Activated T-cell treated with anti-CD3 and anti-CD28 coated beads, Interleukin-2, amount 50 U/mL, for 4 hours (primary cell): Measurements from ENCODE around the gene CCR9. TPM values are rescaled to one million over a fixed set of nuclear protein-coding genes. Genes with fewer than 3 reads are reported as not detected.

Experiments used
- ATAC-seq, 2 donors: fragments of 200-7000 bp; cut with Tn5 transposase; one replicate each; pipeline ENCODE4 v1.10.0; 2021
- DNase-seq: peaks from one replicate; pipeline ENCODE4 v3.0.0-alpha.2; 2020
- H3K27me3 Mint-ChIP-seq: one replicate; pipeline ENCODE4 v1.8.0; 2021; ENCODE audit warnings: low read depth, mixed read lengths
- H3K36me3 Mint-ChIP-seq: one replicate; pipeline ENCODE4 v1.8.0; 2022; ENCODE audit warnings: mixed read lengths; ENCODE audit not compliant: insufficient read depth
- H3K4me1 Mint-ChIP-seq: one replicate; pipeline ENCODE4 v1.8.0; 2021; ENCODE audit warnings: low read depth, mixed read lengths
- H3K4me3 Mint-ChIP-seq: one replicate; pipeline ENCODE4 v1.8.0; 2021; ENCODE audit warnings: mild to moderate bottlenecking, moderate library complexity, mixed read lengths
- H3K9me3 Mint-ChIP-seq: one replicate; pipeline ENCODE4 v1.8.0; 2021; ENCODE audit warnings: mixed read lengths
- total RNA-seq, 3 donors: library from RNA; stranded (reverse); gene quantifications; one replicate each; pipeline ENCODE4 v1.2.1, GENCODE V29; 2021

The CCR9 gene
- total RNA-seq, 3 donors from 2014 or later: not detected

DNA sequence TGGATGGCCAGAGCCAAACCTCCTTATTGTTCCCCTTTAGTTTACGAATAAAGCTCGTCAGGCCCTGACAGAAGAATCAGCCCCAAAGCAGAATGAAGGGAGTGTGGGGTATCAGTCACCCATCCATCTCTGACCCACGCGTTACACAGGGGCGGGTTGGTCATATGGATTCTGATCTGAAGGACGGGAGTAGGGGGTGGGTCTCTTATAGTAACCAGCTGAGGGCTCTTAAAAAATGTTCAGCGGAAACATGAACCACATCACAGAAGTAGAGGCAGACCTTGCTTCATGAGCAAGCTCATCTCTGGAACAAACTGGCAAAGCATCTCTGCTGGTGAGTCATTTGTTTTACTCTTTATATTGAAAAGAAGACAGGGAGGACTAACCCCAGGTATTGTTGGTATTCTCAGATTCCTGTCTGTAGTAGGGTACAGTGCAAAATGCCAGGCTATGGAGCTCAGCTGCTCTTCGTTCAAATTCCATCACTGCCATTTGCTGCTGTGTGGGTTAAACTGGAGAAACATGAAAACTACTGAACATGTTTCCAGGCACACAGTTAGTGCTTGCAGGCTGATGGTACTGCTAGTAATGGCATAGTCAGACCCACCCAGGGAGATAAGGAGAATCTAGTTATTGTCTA is 57.0 kb downstream of the CCR9 start, which contains the start of gene CXCR6:
Gene CXCR6, plus strand, starts transcription at position 258 of the 640 bp plus-strand sequence. CDS start 3,018 bp downstream, outside the sequence.
- ATAC-seq (peak; percentile 85), DNase-seq (peak; percentile 37)
- Mint-ChIP-seq H3K27me3 (no peaks in the 10 kb centered on the region), H3K36me3 (peaks cover 27% of the 10 kb centered on the region), H3K4me3 (peak within 1 kb of the TSS; percentile 57), H3K4me1 (peaks cover 73% of the 10 kb centered on the region), H3K9me3 (no peaks in the 10 kb centered on the region)

DNA sequence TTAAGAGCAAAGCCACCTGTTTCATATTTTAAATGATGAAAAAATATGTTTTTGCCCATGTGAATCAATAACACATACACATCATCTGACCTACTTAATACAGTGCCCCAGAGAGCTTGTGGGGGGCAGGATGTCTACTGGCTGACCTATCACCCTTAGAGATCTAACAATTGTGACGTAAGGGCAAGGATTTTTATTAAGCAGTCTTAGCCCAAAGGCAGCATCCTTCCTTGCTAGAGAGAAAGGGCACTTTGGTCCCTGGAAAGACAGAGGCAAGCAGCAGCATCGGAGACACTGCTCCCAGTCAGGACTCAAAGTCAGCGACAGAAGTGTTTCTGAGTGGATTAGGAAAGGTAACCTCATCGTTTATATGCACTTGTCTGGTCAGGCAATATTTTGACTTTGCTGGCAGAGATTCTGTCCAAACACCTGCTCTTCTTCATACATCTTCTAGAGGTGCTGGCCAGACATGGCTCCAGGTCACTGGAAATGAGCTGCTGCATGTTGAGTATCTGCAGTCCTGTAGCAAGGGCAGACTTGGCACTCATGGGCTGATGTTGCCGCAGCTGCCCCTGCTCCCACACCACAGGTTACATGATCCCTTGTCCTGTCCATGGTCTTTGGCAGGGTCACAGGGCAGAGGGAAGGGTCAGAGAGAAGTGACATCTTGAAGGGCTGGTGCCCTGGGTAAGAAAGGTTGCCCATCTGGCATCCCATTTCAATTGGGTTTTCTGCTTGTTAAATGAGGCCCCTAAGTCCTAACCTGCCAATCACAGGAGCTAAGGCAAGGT is 58.7 kb downstream of the CCR9 start:
- H3K27me3 Mint-ChIP-seq: no peaks in the 10 kb centered on the region
- peak overlapping the region; percentile 35 for H3K4me3 Mint-ChIP-seq
- H3K9me3 Mint-ChIP-seq: no peaks in the 10 kb centered on the region
- DNase-seq: no peak
- peaks cover 38% of the 10 kb centered on the region for H3K36me3 Mint-ChIP-seq
- ATAC-seq: no peak
- peaks cover 71% of the 10 kb centered on the region for H3K4me1 Mint-ChIP-seq

DNA sequence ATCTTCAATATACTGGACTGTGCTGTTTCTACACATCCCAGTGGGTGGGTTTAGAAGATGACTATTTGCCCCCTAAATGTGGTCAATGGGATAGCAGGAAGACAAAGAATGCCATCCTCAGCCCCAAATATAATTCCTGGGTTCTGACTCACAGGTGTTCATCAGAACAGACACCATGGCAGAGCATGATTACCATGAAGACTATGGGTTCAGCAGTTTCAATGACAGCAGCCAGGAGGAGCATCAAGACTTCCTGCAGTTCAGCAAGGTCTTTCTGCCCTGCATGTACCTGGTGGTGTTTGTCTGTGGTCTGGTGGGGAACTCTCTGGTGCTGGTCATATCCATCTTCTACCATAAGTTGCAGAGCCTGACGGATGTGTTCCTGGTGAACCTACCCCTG is 60.0 kb downstream of the CCR9 start:
- peaks cover 78% of the 10 kb centered on the region for H3K4me1 Mint-ChIP-seq
- H3K27me3 Mint-ChIP-seq: no peaks in the 10 kb centered on the region
- peaks cover 39% of the 10 kb centered on the region for H3K36me3 Mint-ChIP-seq
- ATAC-seq (no peak), DNase-seq (no peak)
- H3K4me3 Mint-ChIP-seq: no peak overlapping the region
- no peaks in the 10 kb centered on the region for H3K9me3 Mint-ChIP-seq

DNA sequence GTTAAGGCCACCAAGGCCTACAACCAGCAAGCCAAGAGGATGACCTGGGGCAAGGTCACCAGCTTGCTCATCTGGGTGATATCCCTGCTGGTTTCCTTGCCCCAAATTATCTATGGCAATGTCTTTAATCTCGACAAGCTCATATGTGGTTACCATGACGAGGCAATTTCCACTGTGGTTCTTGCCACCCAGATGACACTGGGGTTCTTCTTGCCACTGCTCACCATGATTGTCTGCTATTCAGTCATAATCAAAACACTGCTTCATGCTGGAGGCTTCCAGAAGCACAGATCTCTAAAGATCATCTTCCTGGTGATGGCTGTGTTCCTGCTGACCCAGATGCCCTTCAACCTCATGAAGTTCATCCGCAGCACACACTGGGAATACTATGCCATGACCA is 60.5 kb downstream of the CCR9 start:
- peaks cover 43% of the 10 kb centered on the region for H3K36me3 Mint-ChIP-seq
- no peak overlapping the region for H3K4me3 Mint-ChIP-seq
- no peaks in the 10 kb centered on the region for H3K9me3 Mint-ChIP-seq
- DNase-seq (no peak), ATAC-seq (no peak)
- no peaks in the 10 kb centered on the region for H3K27me3 Mint-ChIP-seq
- peaks cover 82% of the 10 kb centered on the region for H3K4me1 Mint-ChIP-seq

DNA sequence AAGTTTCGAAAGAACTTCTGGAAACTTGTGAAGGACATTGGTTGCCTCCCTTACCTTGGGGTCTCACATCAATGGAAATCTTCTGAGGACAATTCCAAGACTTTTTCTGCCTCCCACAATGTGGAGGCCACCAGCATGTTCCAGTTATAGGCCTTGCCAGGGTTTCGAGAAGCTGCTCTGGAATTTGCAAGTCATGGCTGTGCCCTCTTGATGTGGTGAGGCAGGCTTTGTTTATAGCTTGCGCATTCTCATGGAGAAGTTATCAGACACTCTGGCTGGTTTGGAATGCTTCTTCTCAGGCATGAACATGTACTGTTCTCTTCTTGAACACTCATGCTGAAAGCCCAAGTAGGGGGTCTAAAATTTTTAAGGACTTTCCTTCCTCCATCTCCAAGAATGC is 61.0 kb downstream of the CCR9 start:
- Mint-ChIP-seq H3K36me3 (peaks cover 48% of the 10 kb centered on the region), H3K4me3 (no peak overlapping the region), H3K27me3 (no peaks in the 10 kb centered on the region), H3K9me3 (no peaks in the 10 kb centered on the region), H3K4me1 (peaks cover 80% of the 10 kb centered on the region)
- ATAC-seq (no peak), DNase-seq (no peak)

DNA sequence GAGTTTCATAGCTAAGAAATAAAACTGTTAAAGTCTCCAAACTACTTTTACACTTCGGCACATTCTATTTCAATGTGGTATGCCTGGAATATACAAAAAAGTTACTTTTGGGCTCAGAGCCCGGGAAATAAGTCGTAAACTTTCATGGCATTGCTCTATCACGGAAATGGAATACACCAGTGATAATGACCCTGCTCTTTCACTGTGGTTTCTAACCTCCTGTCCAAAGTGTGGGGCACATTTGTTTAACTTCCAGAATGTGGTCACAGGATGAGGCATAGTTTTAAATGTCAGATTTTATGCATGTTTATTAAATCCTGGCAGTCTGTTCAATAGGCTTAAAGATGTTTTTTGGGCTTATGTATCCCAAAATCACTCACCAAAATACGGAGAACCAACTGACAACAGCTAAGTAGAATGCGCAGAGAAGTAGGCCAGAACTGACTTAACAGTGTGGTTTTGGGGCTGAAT is 62.0 kb downstream of the CCR9 start:
- Mint-ChIP-seq H3K4me3 (no peak overlapping the region), H3K9me3 (no peaks in the 10 kb centered on the region), H3K36me3 (peaks cover 56% of the 10 kb centered on the region), H3K27me3 (no peaks in the 10 kb centered on the region), H3K4me1 (peaks cover 74% of the 10 kb centered on the region)
- ATAC-seq (no peak), DNase-seq (no peak)

DNA sequence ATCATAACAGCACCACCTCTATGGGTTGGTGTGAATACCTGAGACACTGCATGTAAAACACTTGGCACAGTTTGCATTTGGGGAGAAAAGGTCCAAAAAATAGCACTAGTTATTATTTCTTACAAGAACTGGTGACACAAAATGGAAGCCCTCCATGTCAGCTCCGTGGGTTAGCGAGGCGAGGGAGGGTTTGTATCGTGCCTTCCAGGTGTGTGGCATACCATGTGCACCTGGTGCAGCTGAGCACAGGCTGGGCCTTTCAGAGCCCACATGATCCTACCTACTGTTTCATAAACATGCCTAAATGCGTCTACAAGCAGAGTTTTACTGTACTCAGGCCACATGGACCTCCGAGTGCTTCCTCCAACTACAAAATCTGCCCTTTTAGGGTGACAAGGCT is 62.5 kb downstream of the CCR9 start:
- peaks cover 60% of the 10 kb centered on the region for H3K36me3 Mint-ChIP-seq
- H3K27me3 Mint-ChIP-seq: no peaks in the 10 kb centered on the region
- DNase-seq (no peak), ATAC-seq (no peak)
- H3K4me1 Mint-ChIP-seq: peaks cover 69% of the 10 kb centered on the region
- H3K9me3 Mint-ChIP-seq: no peaks in the 10 kb centered on the region
- H3K4me3 Mint-ChIP-seq: no peak overlapping the region

DNA sequence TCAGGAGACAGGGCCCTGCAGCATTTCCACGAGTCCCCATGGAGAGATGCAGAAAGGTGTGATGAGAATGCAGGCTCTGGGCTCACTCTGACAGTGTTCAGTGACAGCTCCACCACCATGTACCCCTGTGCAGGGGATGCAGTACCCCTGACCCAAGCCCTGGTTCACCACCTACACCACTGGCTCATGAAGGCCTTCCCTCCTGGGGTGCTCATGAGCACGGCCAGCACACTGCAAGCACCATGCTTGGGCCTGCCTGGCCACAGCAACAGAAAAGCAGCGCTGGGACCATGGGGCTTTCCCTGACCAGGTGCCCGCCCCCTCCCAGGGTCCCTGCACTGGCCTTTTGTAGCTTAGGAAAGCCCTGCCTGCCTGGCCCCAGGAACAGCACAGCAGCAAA is 63.1 kb downstream of the CCR9 start:
- Mint-ChIP-seq H3K27me3 (no peaks in the 10 kb centered on the region), H3K4me3 (no peak overlapping the region), H3K9me3 (no peaks in the 10 kb centered on the region), H3K36me3 (peaks cover 65% of the 10 kb centered on the region), H3K4me1 (peaks cover 66% of the 10 kb centered on the region)
- no peak for ATAC-seq
- DNase-seq: no peak

DNA sequence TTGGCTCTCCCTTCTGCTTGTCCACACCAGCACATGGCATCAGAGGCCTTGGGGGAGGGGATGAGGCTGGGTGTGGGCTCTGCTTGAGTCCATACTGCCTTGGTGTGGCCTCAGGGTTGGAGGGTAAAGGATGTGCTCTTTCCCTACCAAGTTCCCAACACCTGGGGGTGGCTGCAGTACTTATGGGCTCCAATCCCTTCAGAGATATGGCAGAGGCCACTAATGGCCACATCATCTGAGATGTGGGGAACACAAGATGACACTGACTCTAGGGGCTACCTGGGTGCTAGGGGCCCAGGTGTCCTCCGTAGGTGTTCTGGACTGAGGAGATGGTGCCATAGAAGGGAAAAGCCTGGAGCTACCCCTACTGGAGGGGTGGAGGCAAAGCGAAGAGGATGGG is 63.8 kb downstream of the CCR9 start:
- DNase-seq: no peak
- peaks cover 59% of the 10 kb centered on the region for H3K4me1 Mint-ChIP-seq
- H3K9me3 Mint-ChIP-seq: no peaks in the 10 kb centered on the region
- H3K27me3 Mint-ChIP-seq: no peaks in the 10 kb centered on the region
- peaks cover 69% of the 10 kb centered on the region for H3K36me3 Mint-ChIP-seq
- ATAC-seq: no peak
- H3K4me3 Mint-ChIP-seq: no peak overlapping the region

DNA sequence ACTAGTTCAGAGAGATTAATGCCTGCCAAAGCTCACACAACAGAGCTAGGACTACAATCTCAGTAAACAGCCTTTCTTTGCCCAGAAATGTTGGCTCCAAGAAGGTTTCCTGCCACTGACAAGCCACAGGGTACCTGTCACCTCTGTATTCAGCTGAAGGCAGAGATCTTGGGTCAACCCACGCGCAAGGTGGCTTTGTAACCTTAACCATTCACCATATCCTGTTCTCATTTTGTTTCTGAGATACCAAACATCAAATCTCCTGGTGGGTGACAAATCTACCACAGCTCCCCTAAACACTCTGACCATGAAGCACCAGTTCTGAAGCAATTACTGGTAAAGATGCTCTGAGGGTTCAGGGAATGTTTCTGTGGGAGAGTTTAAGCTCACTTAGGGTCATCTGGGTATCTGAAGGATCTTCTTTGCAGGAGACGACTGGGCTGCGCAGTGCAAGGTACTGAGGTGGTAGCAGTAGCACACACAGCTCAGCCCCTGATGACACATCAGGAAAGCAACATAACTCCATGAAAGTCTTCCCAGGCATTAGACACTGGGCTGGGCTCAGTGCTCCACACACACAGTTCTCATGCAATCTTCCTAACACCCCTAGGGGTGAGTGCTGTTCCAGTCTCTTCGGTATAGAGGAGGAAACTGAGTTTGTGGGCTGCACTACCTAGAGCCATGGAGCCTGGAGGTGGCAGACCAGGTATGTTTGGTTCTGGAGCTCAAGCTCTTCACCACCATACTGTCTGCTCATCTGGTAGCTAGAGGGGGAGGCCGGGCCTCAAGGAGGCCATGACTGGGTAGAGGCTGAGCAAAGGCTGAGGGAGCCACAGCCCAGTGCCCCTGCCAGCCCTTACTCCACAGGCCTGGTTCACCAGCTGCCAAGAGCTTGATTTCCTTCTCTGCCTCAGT is 64.6 kb downstream of the CCR9 start:
- no peaks in the 10 kb centered on the region for H3K27me3 Mint-ChIP-seq
- peak; percentile 35 for DNase-seq
- ATAC-seq: peak; percentile 82 to 86
- peaks cover 51% of the 10 kb centered on the region for H3K4me1 Mint-ChIP-seq
- no peaks in the 10 kb centered on the region for H3K9me3 Mint-ChIP-seq
- peaks cover 74% of the 10 kb centered on the region for H3K36me3 Mint-ChIP-seq
- H3K4me3 Mint-ChIP-seq: no peak overlapping the region

DNA sequence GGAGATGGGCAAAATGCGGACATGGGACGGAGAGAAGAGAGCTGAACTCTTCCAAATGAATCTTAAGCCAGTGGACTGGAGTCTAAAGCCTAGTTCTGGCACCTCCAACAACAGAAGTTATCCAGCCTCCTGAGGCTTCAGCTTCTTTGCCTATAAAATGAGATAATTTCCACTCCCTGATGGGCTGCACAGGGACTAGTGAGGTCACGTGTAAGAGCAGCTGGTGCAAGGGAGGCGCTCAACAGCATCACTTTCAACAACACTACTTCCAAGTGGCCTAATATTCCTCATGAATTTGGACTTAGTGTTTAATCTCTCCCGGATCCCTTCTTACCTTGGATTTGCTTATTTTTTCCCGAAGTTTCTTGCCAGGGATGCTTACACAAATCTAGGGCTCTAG is 65.6 kb downstream of the CCR9 start:
- peaks cover 47% of the 10 kb centered on the region for H3K4me1 Mint-ChIP-seq
- no peak overlapping the region for H3K4me3 Mint-ChIP-seq
- H3K27me3 Mint-ChIP-seq: no peaks in the 10 kb centered on the region
- DNase-seq (no peak), ATAC-seq (no peak)
- H3K36me3 Mint-ChIP-seq: peaks cover 76% of the 10 kb centered on the region
- H3K9me3 Mint-ChIP-seq: no peaks in the 10 kb centered on the region

DNA sequence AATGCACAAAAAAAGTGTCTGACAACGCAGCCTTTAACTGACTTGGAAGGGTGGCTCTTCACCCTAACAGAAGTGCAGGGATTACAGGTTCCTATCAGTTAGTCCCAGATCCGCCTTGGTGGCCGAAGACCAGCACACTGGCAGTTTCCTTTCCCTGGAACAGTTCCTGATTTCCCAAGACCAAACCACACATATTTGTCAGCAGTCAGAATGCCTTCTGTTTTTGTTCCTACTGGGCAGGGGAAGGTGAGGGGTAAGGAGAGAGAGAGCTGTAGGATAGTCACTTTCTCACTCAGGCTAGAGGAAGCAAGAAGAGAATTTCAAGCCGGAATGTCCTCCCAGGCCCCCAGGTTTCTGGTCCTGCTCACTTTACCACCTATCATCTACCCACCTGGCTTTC is 66.1 kb downstream of the CCR9 start:
- no peak for DNase-seq
- Mint-ChIP-seq H3K27me3 (no peaks in the 10 kb centered on the region), H3K4me3 (no peak overlapping the region), H3K4me1 (peaks cover 43% of the 10 kb centered on the region), H3K9me3 (no peaks in the 10 kb centered on the region), H3K36me3 (peaks cover 75% of the 10 kb centered on the region)
- ATAC-seq: no peak
